WERI-Rb-1 (cell line): ENCODE results near the gene TIRAP.
A peak's percentile ranks its signal among the peaks of the same experiment; 100 is the strongest.
"Not testable (repeated sequence)": the region's sequence is repeated elsewhere in the genome, so short reads cannot be mapped to it uniquely, and the experiment has no call there.

ENCODE experiments used
- DNase-seq: peaks from one replicate; pipeline ENCODE4 v3.0.0-alpha.2; 2020
- H3K27ac ChIP-seq: fragments of 250-450 bp; sonication (Bioruptor Pico); 2 replicates; pipeline ENCODE4 v1.5.1; 2020; ENCODE audit warnings: mild to moderate bottlenecking, moderate library complexity
- H3K27me3 ChIP-seq: fragments of 250-450 bp; sonication (Bioruptor Pico); 2 replicates; pipeline ENCODE4 v1.5.1; 2021; ENCODE audit warnings: mild to moderate bottlenecking, low read depth, moderate library complexity; ENCODE audit not compliant: insufficient read depth, severe bottlenecking
- H3K36me3 ChIP-seq: fragments of 250-450 bp; sonication (Bioruptor Pico); 2 replicates; pipeline ENCODE4 v1.5.1; 2020; ENCODE audit warnings: mild to moderate bottlenecking, moderate library complexity
- H3K4me3 ChIP-seq: 2 replicates; pipeline ENCODE4 v1.5.1; 2011; ENCODE audit warnings: low read depth, mild to moderate bottlenecking, control low read depth, low read length
- H3K9me3 ChIP-seq: fragments of 250-450 bp; sonication (Bioruptor Pico); 2 replicates; pipeline ENCODE4 v1.5.1; 2021; ENCODE audit warnings: mild to moderate bottlenecking, moderate library complexity; ENCODE audit not compliant: severe bottlenecking
- CTCF ChIP-seq: IDR thresholded peaks from 2 replicates; pipeline ENCODE4 v1.5.1; 2011; ENCODE audit warnings: low read depth, mild to moderate bottlenecking, control low read depth, inconsistent platforms, low read length

The TIRAP gene

DNA sequence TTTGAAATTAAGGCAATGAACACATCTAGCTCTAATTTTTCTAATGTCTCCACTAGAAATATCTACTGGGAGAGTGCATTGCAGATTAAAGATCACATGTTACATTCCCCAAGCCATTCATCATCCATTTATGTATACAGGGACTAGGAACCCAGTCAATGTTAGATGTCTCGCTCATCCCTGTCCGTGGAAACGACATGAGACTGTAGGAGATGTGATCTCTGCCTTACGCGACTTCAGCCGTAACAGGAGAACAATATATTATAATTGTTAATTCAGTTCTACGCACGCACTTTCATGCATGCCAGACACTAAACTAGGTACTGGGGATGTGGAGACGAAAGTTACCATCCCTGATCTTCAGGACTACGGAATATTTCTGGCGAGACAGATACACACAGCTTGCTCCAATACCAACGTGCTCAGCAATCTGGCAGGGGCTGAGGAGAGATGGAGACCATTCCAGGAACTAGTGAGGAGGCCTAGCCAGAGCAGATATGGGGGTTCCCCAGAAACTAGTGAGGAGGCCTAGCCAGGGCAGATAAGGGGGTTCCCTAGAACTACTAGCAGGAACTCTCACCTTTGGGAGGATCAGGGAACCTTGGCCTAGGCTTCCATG, 21.7 kb downstream of the TIRAP start:
- Histone ChIP-seq H3K9me3 (no peaks in the 10 kb centered on the region), H3K27ac (peak overlapping the region; percentile 96), H3K36me3 (peaks cover 31% of the 10 kb centered on the region), H3K27me3 (no peaks in the 10 kb centered on the region), H3K4me3 (peak overlapping the region; percentile 90)
- no peak for DNase-seq
- TF ChIP-seq CTCF, result no peak

DNA sequence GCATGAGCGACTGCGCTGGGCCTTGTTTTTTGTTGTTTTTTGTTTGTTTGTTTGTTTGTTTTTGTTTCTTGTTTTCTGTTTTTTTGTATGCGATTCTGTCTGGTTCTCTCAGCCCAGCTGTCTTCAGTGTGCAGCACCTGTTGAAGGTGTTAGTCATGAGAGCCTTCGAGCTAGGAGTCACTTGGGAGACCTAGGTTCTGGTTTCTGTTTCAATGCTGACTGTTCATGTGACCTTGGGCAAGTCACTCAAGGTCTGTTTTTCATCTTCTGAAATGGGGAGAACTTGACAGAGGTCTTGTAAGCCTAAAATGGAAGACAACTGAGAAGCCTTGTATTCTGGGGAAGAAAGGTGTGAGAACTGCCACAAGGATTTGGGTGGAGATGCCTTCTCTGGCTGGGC, 22.8 kb downstream of the TIRAP start:
- no peak overlapping the region for H3K27ac ChIP-seq
- no peak for DNase-seq
- H3K27me3 ChIP-seq, result no peaks in the 10 kb centered on the region
- no peak for TF ChIP-seq CTCF
- H3K9me3 ChIP-seq, result no peaks in the 10 kb centered on the region
- peaks cover 28% of the 10 kb centered on the region for H3K36me3 ChIP-seq
- no peak overlapping the region for H3K4me3 ChIP-seq

DNA sequence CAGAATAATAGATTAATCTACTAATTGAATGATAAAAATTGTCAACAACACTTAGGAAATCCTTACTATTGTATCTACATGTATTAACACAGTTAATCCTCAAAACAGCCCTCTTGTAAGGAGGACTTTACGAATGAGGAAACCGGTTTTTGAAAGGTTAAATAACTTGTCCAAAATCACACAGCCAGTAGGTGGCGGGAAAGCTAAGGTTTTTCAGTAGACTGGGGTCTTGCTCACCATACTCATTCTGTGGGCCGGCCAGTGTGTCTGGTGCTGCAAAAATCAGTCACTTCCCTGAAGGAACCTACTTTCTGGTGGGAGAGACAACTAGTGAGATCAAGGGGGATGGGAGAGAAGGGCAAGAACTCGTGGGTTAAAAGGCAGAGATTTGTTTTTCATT, 24.8 kb downstream of the TIRAP start:
- peak; percentile 49 for TF ChIP-seq CTCF
- H3K9me3 ChIP-seq, result no peaks in the 10 kb centered on the region
- H3K27ac ChIP-seq, result no peak overlapping the region
- DNase-seq, result peak; percentile 53
- no peaks in the 10 kb centered on the region for H3K27me3 ChIP-seq
- peaks cover 31% of the 10 kb centered on the region for H3K36me3 ChIP-seq
- no peak overlapping the region for H3K4me3 ChIP-seq

DNA sequence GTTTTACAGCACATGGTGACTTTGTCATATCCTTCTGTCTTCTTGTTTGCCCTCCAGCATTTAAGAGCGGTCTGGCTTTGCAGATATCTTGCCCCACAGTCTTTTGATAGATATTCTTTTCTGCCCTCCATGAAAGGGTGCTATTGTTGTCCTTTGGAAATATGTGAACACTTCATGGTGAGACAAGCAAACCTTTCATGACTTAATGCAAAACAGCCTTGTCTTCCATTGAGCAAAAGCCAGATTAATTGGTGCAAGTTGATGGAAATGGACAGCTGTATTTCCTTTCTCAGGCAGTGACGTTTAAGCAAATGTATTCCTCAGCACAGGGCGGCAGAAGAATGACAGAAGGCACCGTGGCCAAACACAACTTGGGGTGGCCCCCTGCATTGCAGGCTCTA, 25.4 kb downstream of the TIRAP start:
- H3K4me3 ChIP-seq, result no peak overlapping the region
- peaks cover 29% of the 10 kb centered on the region for H3K36me3 ChIP-seq
- DNase-seq, result no peak
- no peak overlapping the region for H3K27ac ChIP-seq
- H3K27me3 ChIP-seq, result no peaks in the 10 kb centered on the region
- no peaks in the 10 kb centered on the region for H3K9me3 ChIP-seq
- TF ChIP-seq CTCF, result no peak

DNA sequence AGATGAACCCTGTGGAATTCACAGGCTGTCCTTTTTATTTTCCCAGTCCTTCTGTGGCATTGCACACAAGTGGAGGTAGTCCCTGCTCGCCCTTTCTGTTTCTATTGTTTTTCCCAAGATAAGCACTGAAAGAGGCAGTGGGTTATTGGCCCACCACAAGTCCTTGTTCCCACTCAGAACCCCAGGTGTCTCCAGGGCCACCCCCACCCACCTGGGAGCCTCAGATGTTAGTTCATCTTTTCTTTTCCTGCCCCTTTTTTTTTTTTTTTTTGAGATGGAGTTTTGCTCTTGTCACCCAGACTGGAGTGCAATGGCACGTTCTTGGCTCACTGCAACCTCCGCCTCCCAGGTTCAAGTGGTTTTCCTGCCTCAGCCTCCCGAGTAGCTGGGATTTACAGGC, 25.9 kb downstream of the TIRAP start:
- H3K36me3 ChIP-seq, result peaks cover 27% of the 10 kb centered on the region
- DNase-seq, H3K27me3 ChIP-seq, H3K27ac ChIP-seq, H3K4me3 ChIP-seq, H3K9me3 ChIP-seq: not testable (repeated sequence)

GRCh38 chr11:126310200-126310991, 27.5 kb downstream of the TIRAP start:
- Histone ChIP-seq H3K36me3 (peaks cover 29% of the 10 kb centered on the region), H3K27me3 (no peaks in the 10 kb centered on the region), H3K4me3 (no peak overlapping the region), H3K9me3 (no peaks in the 10 kb centered on the region), H3K27ac (no peak overlapping the region)
- peak; percentile 93 for TF ChIP-seq CTCF
- DNase-seq, result peak; percentile 81
